Ovary (tissue), 3 donors: ENCODE data around the gene S100A14.

Source experiments
- CTCF ChIP-seq, 3 donors: fragments of 450-650 bp in 2 of 3; fragments of 200-600 bp in 1 of 3; IDR thresholded peaks; one replicate each; pipeline versions ENCODE4 v1.5.1 to v1.8.0; 2016 to 2022; ENCODE audit warnings: antibody characterized with exemption in 3 of 3, mild to moderate bottlenecking in 1 of 3
- POLR2A ChIP-seq: fragments of 450-650 bp; IDR thresholded peaks from one replicate; pipeline ENCODE4 v1.6.1; 2017; ENCODE audit warnings: antibody characterized with exemption, mild to moderate bottlenecking, moderate library complexity
- donor health status: DM: no; HTN: no; CAD: no.

GRCh38 chr1:153578490-153578889 is 37.6 kb downstream of the S100A14 start:
- TF ChIP-seq CTCF (IDR thresholded peaks at IDR 0.05) (no peak), POLR2A (no peak)
